Mesendoderm (in vitro differentiated cells): Measurements from ENCODE around the gene OXSR1.
A peak's percentile ranks its signal among the peaks of the same experiment; 100 is the strongest.
"Not testable (repeated sequence)": the region's sequence is repeated elsewhere in the genome, so short reads cannot be mapped to it uniquely, and the experiment has no call there.

Source experiments
- DNase-seq: peaks from one replicate; pipeline ENCODE4 v3.0.0; 2013
- H2AK5ac ChIP-seq: 2 replicates; pipeline ENCODE4 v1.6.1; 2013; ENCODE audit warnings: low read length, inconsistent platforms
- H2BK120ac ChIP-seq: 2 replicates; pipeline ENCODE4 v1.6.1; 2013; ENCODE audit warnings: low read depth, mild to moderate bottlenecking, low read length, moderate library complexity, mixed read lengths
- H2BK15ac ChIP-seq: replicated peaks from 2 replicates; pipeline ENCODE4 v1.6.1; 2013; ENCODE audit warnings: low read depth, mild to moderate bottlenecking, moderate library complexity
- H2BK5ac ChIP-seq: 2 replicates; pipeline ENCODE4 v1.6.1; 2013; ENCODE audit warnings: low read length, inconsistent platforms
- H3K18ac ChIP-seq: 2 replicates; pipeline ENCODE4 v1.6.1; 2013; ENCODE audit warnings: mild to moderate bottlenecking, low read length, mixed read lengths
- H3K23ac ChIP-seq: one replicate; pipeline ENCODE4 v1.6.1; 2013; ENCODE audit warnings: low read length
- H3K27ac ChIP-seq: 2 replicates; pipeline ENCODE4 v1.5.1; 2013; ENCODE audit warnings: low read depth, mild to moderate bottlenecking, inconsistent platforms, low read length, moderate library complexity
- H3K27me3 ChIP-seq: 2 replicates; pipeline ENCODE4 v1.6.1; 2013; ENCODE audit warnings: low read length, control low read depth, mild to moderate bottlenecking, inconsistent platforms; ENCODE audit not compliant: insufficient read depth, poor library complexity
- H3K36me3 ChIP-seq: 2 replicates; pipeline ENCODE4 v1.6.1; 2013; ENCODE audit warnings: low read length, inconsistent platforms; ENCODE audit not compliant: control insufficient read depth, insufficient read depth
- H3K4ac ChIP-seq: one replicate; pipeline ENCODE4 v1.6.1; 2013; ENCODE audit warnings: low read depth, mild to moderate bottlenecking, low read length, moderate library complexity
- H3K4me1 ChIP-seq: 2 replicates; pipeline ENCODE4 v1.6.1; 2013; ENCODE audit warnings: low read depth, low read length, inconsistent platforms; ENCODE audit not compliant: control insufficient read depth
- H3K4me2 ChIP-seq: 2 replicates; pipeline ENCODE4 v1.6.1; 2013; ENCODE audit warnings: low read length
- H3K4me3 ChIP-seq: 2 replicates; pipeline ENCODE4 v1.5.1; 2013; ENCODE audit warnings: mild to moderate bottlenecking, low read length
- H3K56ac ChIP-seq: one replicate; pipeline ENCODE4 v1.6.1; 2013; ENCODE audit warnings: low read length
- H3K79me1 ChIP-seq: 2 replicates; pipeline ENCODE4 v1.6.1; 2013; ENCODE audit warnings: low read length, inconsistent platforms
- H3K79me2 ChIP-seq: 2 replicates; pipeline ENCODE4 v1.6.1; 2013; ENCODE audit warnings: mild to moderate bottlenecking, low read length; ENCODE audit not compliant: control insufficient read depth, insufficient read depth
- H3K9ac ChIP-seq: 2 replicates; pipeline ENCODE4 v1.6.1; 2013; ENCODE audit warnings: low read length, inconsistent platforms
- H4K5ac ChIP-seq: one replicate; pipeline ENCODE4 v1.6.1; 2013; ENCODE audit warnings: low read length
- H4K8ac ChIP-seq: one replicate; pipeline ENCODE4 v1.6.1; 2013; ENCODE audit warnings: low read depth, mild to moderate bottlenecking, control low read depth, low read length, moderate library complexity
- WGBS: extraction: QIAGEN DNeasy Blood & Tissue Kit; methylation state at CpG from one replicate; pipeline ENCODE4 v1.1.7; 2013; ENCODE audit warnings: low lambda C conversion rate, missing lambda C conversion rate; ENCODE audit not compliant: insufficient coverage; ENCODE audit errors: extremely low coverage; 5-methylcytosine and 5-hydroxymethylcytosine counted together

Gene OXSR1

DNA sequence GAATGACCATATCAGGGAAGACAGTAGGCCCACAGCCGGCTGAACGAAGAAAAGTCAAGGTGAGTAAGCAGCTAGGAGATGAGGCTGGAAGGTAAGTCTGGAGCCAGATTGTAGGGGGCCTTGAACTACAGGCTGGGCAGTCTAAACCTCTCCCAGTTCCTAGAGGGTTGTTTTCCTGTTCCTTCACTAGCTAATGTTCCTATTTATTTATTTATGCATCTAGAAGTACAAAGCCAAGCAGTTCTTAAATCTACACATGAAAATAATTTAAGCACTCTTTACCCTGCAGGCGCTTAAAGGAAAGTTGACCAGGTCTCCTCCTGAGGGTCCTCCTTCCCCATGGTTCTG lies 32.2 kb upstream of the OXSR1 start:
- Histone ChIP-seq H3K23ac (no peak overlapping the region), H3K4me3 (no peak overlapping the region), H3K27ac (no peak overlapping the region), H3K79me1 (peaks cover 10% of the 10 kb centered on the region), H3K79me2 (peaks cover 7% of the 10 kb centered on the region), H3K4me2 (no peak overlapping the region), H2BK5ac (no peak overlapping the region), H3K27me3 (no peaks in the 10 kb centered on the region), H3K4ac (no peak overlapping the region), H3K4me1 (peaks cover 6% of the 10 kb centered on the region), H2BK120ac (no peak overlapping the region), H3K18ac (no peak overlapping the region), H2BK15ac (no peak overlapping the region), H3K9ac (no peak overlapping the region), H4K5ac (no peak overlapping the region), H3K36me3 (peaks cover 8% of the 10 kb centered on the region), H4K8ac (no peak overlapping the region), H3K56ac (no peak overlapping the region), H2AK5ac (no peak overlapping the region)
- no CpG with 5 or more reads among the region's 3 CpGs for WGBS
- no peak for DNase-seq

DNA sequence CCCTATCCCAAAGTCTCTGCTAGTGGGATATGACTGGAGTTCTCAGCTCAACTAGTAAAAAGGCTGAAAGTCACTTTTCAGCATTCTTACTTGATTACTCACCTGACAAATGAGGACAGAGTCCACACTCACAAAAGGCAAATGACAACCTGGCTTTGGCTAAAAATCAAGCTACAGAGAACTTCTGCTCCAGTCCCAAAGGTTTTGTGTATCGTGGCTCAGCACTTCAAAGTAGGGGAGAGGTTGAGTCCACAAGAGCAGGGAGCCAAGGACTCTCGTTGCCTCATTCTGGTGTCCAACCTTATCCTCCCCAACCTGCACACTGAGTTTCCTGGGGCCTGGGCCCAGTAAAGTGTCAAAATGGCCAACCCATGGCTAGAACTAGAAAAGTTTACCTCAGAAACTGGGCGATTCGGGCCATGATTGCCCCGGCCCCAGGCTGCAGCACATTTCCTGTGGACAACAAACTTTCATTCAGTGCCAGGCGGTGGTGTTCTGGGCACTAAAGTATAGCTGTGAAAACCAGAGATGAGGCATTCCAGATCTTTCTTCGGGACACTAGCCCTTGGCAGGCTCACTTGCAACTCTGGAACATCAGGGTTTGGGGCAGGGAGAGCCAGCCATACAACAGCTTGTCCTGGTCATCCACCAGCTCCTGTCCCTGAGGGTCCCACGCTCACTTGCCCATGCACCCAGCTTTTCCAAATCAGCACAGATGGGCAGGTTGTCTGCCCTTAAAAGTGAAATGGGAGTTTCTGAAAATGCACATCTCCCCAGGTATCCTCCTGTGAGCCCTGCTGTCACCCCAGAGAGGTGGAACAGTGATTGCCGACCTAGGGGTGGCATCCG lies 31.6 kb upstream of the OXSR1 start:
- no peak overlapping the region for H3K27ac ChIP-seq
- WGBS = no CpG with 5 or more reads among the region's 10 CpGs
- no peak overlapping the region for H3K9ac ChIP-seq
- peaks cover 6% of the 10 kb centered on the region for H3K4me1 ChIP-seq
- no peak overlapping the region for H2BK120ac ChIP-seq
- no peaks in the 10 kb centered on the region for H3K27me3 ChIP-seq
- H3K4me3 ChIP-seq = no peak overlapping the region
- H4K8ac ChIP-seq = no peak overlapping the region
- H3K4ac ChIP-seq = no peak overlapping the region
- H2BK15ac ChIP-seq = no peak overlapping the region
- no peak overlapping the region for H2AK5ac ChIP-seq
- H4K5ac ChIP-seq = no peak overlapping the region
- H2BK5ac ChIP-seq = no peak overlapping the region
- peak; percentile 60 for DNase-seq
- peaks cover 10% of the 10 kb centered on the region for H3K79me1 ChIP-seq
- peak overlapping the region; percentile 44 for H3K56ac ChIP-seq
- no peak overlapping the region for H3K4me2 ChIP-seq
- no peak overlapping the region for H3K23ac ChIP-seq
- H3K18ac ChIP-seq = no peak overlapping the region
- peaks cover 7% of the 10 kb centered on the region for H3K79me2 ChIP-seq
- peaks cover 8% of the 10 kb centered on the region for H3K36me3 ChIP-seq

GRCh38 chr3:38134517-38135143 lies 30.7 kb upstream of the OXSR1 start:
- not testable (repeated sequence) for H2BK120ac ChIP-seq, DNase-seq, H3K79me2 ChIP-seq, H3K56ac ChIP-seq, H3K4me3 ChIP-seq, H2AK5ac ChIP-seq, H3K4me1 ChIP-seq, H3K9ac ChIP-seq, H3K36me3 ChIP-seq, H2BK5ac ChIP-seq, H3K79me1 ChIP-seq, H3K27ac ChIP-seq, H4K8ac ChIP-seq, H3K18ac ChIP-seq, H2BK15ac ChIP-seq, H3K4ac ChIP-seq, H4K5ac ChIP-seq, H3K23ac ChIP-seq, H3K27me3 ChIP-seq, H3K4me2 ChIP-seq
- WGBS = no CpG with 5 or more reads among the region's 10 CpGs

DNA sequence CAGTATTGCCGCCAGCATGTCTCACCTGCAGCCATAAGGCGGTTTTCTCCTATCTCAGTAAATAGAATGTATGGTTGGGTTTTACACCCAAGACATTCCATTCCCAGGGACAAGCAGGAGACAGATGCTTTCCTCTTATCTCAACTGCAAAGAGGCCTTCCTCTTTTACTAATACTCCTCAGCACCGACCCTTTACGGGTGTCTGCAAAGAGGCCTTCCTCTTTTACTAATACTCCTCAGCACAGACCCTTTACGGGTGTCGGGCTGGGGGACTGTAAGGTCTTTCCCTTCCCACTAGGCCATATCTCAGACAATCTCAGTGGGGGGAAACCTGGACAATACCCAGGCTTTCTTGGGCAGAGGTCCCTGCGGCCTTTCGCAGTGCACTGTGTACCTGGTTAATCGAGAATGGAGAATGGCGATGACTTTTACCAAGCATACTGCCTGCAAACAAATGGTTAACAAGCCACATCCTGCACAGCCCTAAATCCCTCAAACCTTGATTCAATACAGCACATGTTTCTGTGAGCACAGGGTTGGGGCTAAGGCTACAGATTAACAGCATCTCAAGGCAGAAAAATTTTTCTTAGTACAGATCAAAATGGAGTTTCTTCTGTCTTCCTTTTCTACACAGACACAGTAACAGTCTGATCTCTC lies 29.6 kb upstream of the OXSR1 start:
- not testable (repeated sequence) for H3K27me3 ChIP-seq, H3K36me3 ChIP-seq, H2BK120ac ChIP-seq, H2BK15ac ChIP-seq, H3K23ac ChIP-seq, H3K27ac ChIP-seq, DNase-seq, H2AK5ac ChIP-seq, H3K79me2 ChIP-seq, H3K4ac ChIP-seq, H4K8ac ChIP-seq, H3K4me1 ChIP-seq, H3K79me1 ChIP-seq, H2BK5ac ChIP-seq, H3K18ac ChIP-seq, H4K5ac ChIP-seq
- Histone ChIP-seq H3K4me3 (peak overlapping the region; percentile 90), H3K4me2 (peak overlapping the region; percentile 83), H3K9ac (peak overlapping the region; percentile 95), H3K56ac (peak overlapping the region; percentile 97)
- WGBS = no CpG with 5 or more reads among the region's 10 CpGs

DNA sequence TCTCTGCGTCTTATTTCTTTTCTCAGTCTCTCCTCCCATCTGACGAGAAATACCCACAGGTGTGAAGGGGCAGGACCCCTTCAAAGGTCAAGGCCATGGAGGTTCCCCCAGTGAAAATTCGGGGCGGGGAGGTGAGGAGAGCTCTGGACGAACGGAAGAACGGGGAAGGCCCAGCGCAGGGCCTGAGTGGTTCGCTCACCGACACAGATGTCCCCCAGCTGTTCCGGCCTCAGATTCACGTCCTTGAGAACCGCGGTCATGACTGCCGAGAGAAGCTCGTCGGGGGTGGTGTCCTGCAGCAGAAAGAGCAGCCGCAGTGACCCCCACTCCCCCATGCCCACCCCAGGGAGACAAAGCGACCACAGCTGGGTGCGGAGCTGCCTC lies 29.0 kb upstream of the OXSR1 start:
- Histone ChIP-seq H3K4me3 (peak overlapping the region; percentile 90), H4K8ac (no peak overlapping the region), H3K4me2 (peak overlapping the region; percentile 83), H3K79me2 (peaks cover 7% of the 10 kb centered on the region), H3K4me1 (peaks cover 8% of the 10 kb centered on the region), H3K27ac (peak overlapping the region; percentile 36), H3K9ac (peak overlapping the region; percentile 95), H2BK120ac (no peak overlapping the region), H3K56ac (peak overlapping the region; percentile 97), H2BK5ac (no peak overlapping the region), H3K79me1 (peaks cover 10% of the 10 kb centered on the region), H3K36me3 (peaks cover 2% of the 10 kb centered on the region), H2AK5ac (no peak overlapping the region), H3K27me3 (no peaks in the 10 kb centered on the region), H3K23ac (peak overlapping the region; percentile 36), H3K4ac (peak overlapping the region; percentile 38), H2BK15ac (no peak overlapping the region), H4K5ac (no peak overlapping the region), H3K18ac (peak overlapping the region; percentile 70)
- WGBS = no CpG with 5 or more reads among the region's 20 CpGs
- DNase-seq = peak; percentile 54
